ENCODE measurements around the gene CACHD1.

- TF ChIP-seq CTCF (IDR thresholded peaks at IDR 0.05) (no peak), POLR2A (IDR thresholded peaks at IDR 0.05) (no peak)
These were observed 95.0 kb downstream of the CACHD1 start for GRCh38 chr1:64564891-64565290.
